ENCODE measurements around the gene C2.
"Not testable (repeated sequence)": the region's sequence is repeated elsewhere in the genome, so short reads cannot be mapped to it uniquely, and the experiment has no call there.

Gene C2

GRCh38 chr6:31899215-31899614, 28.3 kb upstream of the C2 start:
- no peak for DNase-seq (ENCODE audit: low spot score)

GRCh38 chr6:31899882-31900722, 27.4 kb upstream of the C2 start:
- DNase-seq (ENCODE audit: low spot score): no peak

- no peak for DNase-seq (ENCODE audit: low spot score)
Observed at GRCh38 chr6:31900917-31901414, 26.6 kb upstream of the C2 start.

- peak; percentile 36 for DNase-seq (ENCODE audit: low spot score)
Observed at GRCh38 chr6:31901415-31901952, 26.0 kb upstream of the C2 start.

GRCh38 chr6:31901953-31902643, 25.4 kb upstream of the C2 start, which contains the start of gene ZBTB12:
Gene ZBTB12, minus strand, starts transcription at chr6:31902086. Its CDS starts 781 bp downstream, at chr6:31901305.
- peak; percentile 89 for DNase-seq (ENCODE audit: low spot score)

- no peak for DNase-seq (ENCODE audit: low spot score)
Observed at GRCh38 chr6:31903957-31904356, 23.6 kb upstream of the C2 start.

- DNase-seq (ENCODE audit: low spot score): no peak
Observed at GRCh38 chr6:31905041-31905440, 22.5 kb upstream of the C2 start.

GRCh38 chr6:31906122-31906521, 21.4 kb upstream of the C2 start:
- no peak for DNase-seq (ENCODE audit: low spot score)

- not testable (repeated sequence) for DNase-seq (ENCODE audit: low spot score)
Observed at GRCh38 chr6:31906727-31907126, 20.8 kb upstream of the C2 start.

- DNase-seq (ENCODE audit: low spot score): no peak
Observed at GRCh38 chr6:31907158-31907813, 20.2 kb upstream of the C2 start.

- DNase-seq (ENCODE audit: low spot score): not testable (repeated sequence)
Observed at GRCh38 chr6:31908255-31908654, 19.3 kb upstream of the C2 start.

GRCh38 chr6:31908791-31909190, 18.7 kb upstream of the C2 start:
- no peak for DNase-seq (ENCODE audit: low spot score)

- not testable (repeated sequence) for DNase-seq (ENCODE audit: low spot score)
Observed at GRCh38 chr6:31909298-31909697, 18.2 kb upstream of the C2 start.

- no peak for DNase-seq (ENCODE audit: low spot score)
Observed at GRCh38 chr6:31911826-31912585, 15.5 kb upstream of the C2 start.

- DNase-seq (ENCODE audit: low spot score): no peak
Observed at GRCh38 chr6:31915351-31915750, 12.2 kb upstream of the C2 start.

GRCh38 chr6:31915756-31916155, 11.8 kb upstream of the C2 start:
- DNase-seq (ENCODE audit: low spot score): no peak

- DNase-seq (ENCODE audit: low spot score): no peak
Observed at GRCh38 chr6:31918069-31918720, 9.3 kb upstream of the C2 start.

- DNase-seq (ENCODE audit: low spot score): no peak
Observed at GRCh38 chr6:31919624-31920303, 7.8 kb upstream of the C2 start.

GRCh38 chr6:31920811-31921210, 6.7 kb upstream of the C2 start:
- no peak for DNase-seq (ENCODE audit: low spot score)

GRCh38 chr6:31922942-31923341, 4.6 kb upstream of the C2 start:
- no peak for DNase-seq (ENCODE audit: low spot score)

Measured in HuH-7.5 (cell line).